T-helper 17 cell (primary cell): Measurements from ENCODE around the gene ADAT1. TPM values are rescaled to one million over a fixed set of nuclear protein-coding genes. Genes with fewer than 3 reads are reported as not detected.

Experiments
- ATAC-seq: fragments of 150-1000 bp; cut with Tn5 transposase; 2 replicates; pipeline ENCODE4 v1.10.0; 2021; ENCODE audit warnings: mild to moderate bottlenecking, moderate library complexity
- DNase-seq, 3 donors: peaks; one replicate each; pipeline versions ENCODE4 v3.0.0 to v3.0.0-alpha.2; 2020 to 2021
- H3K9me3 ChIP-seq: one replicate; pipeline ENCODE4 v1.7.0; 2013; ENCODE audit warnings: low read length, mild to moderate bottlenecking; ENCODE audit not compliant: control insufficient read depth, poor library complexity, severe bottlenecking
- H3K27ac Mint-ChIP-seq: one replicate; pipeline ENCODE4 v1.8.0; 2022; ENCODE audit warnings: mild to moderate bottlenecking, moderate library complexity, mixed read lengths
- H3K27me3 Mint-ChIP-seq: one replicate; pipeline ENCODE4 v1.8.0; 2022; ENCODE audit warnings: mixed read lengths
- H3K36me3 Mint-ChIP-seq: one replicate; pipeline ENCODE4 v1.8.0; 2022; ENCODE audit warnings: low read depth, mixed read lengths
- H3K4me1 Mint-ChIP-seq: one replicate; pipeline ENCODE4 v1.8.0; 2022; ENCODE audit warnings: mild to moderate bottlenecking, mixed read lengths
- H3K4me3 Mint-ChIP-seq: one replicate; pipeline ENCODE4 v1.8.0; 2022; ENCODE audit warnings: mild to moderate bottlenecking, moderate library complexity, mixed read lengths
- total RNA-seq, 4 donors: library from RNA in 2 of 4; stranded (reverse) in 2 of 4; gene quantifications; one replicate each; pipeline ENCODE4 v1.2.3 and lab custom pipeline; 2022 to 2026

ADAT1 gene
- total RNA-seq, 2 donors from 2014 or later, result 57.9 to 64.1 TPM

DNA sequence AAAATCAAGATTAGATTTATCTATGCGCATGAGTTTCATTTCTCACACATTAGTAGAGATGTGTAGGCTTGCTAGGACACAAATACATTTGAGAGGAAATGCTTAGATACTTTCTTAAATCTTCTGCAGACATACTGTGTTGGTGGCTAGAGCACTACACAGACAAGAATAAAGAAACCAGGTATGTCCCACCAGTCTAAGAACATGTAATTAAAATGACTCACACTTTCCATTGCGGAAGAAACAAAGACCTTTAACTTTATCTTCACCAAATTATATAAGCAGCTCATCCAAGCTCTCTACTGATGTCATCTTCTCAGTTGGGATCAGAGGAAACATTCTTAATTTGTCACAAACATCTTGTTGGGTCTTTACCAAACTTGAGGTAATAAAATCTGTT, 44.4 kb downstream of the ADAT1 start:
- ATAC-seq (no peak), DNase-seq (no peak)
- Mint-ChIP-seq H3K36me3 (no peaks in the 10 kb centered on the region), H3K27me3 (no peaks in the 10 kb centered on the region), H3K27ac (peak overlapping the region; percentile 74), H3K4me1 (peaks cover 4% of the 10 kb centered on the region), H3K4me3 (no peak overlapping the region)
- H3K9me3 ChIP-seq, result no peaks in the 10 kb centered on the region

DNA sequence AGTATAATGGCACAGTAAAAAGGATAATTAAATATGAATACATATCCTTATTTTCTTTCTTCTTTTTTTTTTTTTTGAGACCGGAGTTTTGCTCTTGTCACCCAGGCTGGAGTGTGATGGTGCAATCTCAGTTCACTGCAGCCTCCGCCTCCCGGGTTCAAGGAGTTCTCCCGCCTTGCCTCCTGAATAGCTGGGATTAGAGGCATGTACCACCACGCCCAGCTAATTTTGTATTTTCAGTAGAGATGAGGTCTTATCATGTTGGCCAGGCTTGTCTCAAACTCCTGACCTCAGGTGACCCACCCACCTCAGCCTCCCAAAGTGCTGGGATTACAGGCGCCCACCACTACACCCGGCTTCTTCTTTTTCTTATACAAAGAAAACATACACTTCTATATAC, 44.9 kb downstream of the ADAT1 start:
- no peaks in the 10 kb centered on the region for H3K27me3 Mint-ChIP-seq
- peak overlapping the region; percentile 74 for H3K27ac Mint-ChIP-seq
- ATAC-seq, result no peak

GRCh38 chr16:75576384-75576811, 46.7 kb downstream of the ADAT1 start:
- Mint-ChIP-seq H3K36me3 (no peaks in the 10 kb centered on the region), H3K4me3 (no peak overlapping the region), H3K4me1 (peaks cover 14% of the 10 kb centered on the region), H3K27ac (peak overlapping the region; percentile 49), H3K27me3 (no peaks in the 10 kb centered on the region)
- DNase-seq (no peak), ATAC-seq (no peak)
- no peaks in the 10 kb centered on the region for H3K9me3 ChIP-seq

More for the DNA sequence above, 44.9 kb downstream of the ADAT1 start:
- Mint-ChIP-seq H3K4me1 (peaks cover 7% of the 10 kb centered on the region), H3K4me3 (no peak overlapping the region), H3K36me3 (no peaks in the 10 kb centered on the region)
- H3K9me3 ChIP-seq, result no peaks in the 10 kb centered on the region
- no peak for DNase-seq

DNA sequence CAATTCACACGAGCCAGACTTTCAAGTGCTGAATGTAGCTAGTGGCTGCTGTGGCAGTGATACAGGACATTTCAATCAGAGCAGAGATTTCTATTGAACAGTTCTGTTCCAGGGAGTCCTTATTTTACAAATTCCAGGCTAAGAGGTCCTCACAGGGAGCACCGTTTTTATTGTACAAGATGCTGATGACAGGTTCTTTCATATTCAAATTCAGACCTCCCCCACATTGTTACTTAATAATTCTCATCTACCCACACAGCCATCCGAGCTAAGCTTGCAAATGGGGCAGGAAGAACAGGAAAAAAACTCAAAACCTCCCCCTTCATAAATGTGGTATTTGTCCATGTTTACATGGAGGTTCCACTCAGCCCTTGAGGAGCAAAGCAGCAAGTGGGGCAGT, 47.1 kb downstream of the ADAT1 start:
- Mint-ChIP-seq H3K4me1 (peaks cover 18% of the 10 kb centered on the region), H3K27ac (peak overlapping the region; percentile 49), H3K36me3 (no peaks in the 10 kb centered on the region), H3K27me3 (no peaks in the 10 kb centered on the region), H3K4me3 (no peak overlapping the region)
- no peak for DNase-seq
- no peak for ATAC-seq
- no peaks in the 10 kb centered on the region for H3K9me3 ChIP-seq

- peak overlapping the region; percentile 29 for H3K27ac Mint-ChIP-seq
- H3K36me3 Mint-ChIP-seq, result no peaks in the 10 kb centered on the region
- no peaks in the 10 kb centered on the region for H3K9me3 ChIP-seq
- peak overlapping the region; percentile 33 for H3K4me3 Mint-ChIP-seq
- ATAC-seq (no peak), DNase-seq (no peak)
- no peaks in the 10 kb centered on the region for H3K27me3 Mint-ChIP-seq
- H3K4me1 Mint-ChIP-seq, result peaks cover 24% of the 10 kb centered on the region
These were observed 49.1 kb downstream of the ADAT1 start for GRCh38 chr16:75573955-75574354.

DNA sequence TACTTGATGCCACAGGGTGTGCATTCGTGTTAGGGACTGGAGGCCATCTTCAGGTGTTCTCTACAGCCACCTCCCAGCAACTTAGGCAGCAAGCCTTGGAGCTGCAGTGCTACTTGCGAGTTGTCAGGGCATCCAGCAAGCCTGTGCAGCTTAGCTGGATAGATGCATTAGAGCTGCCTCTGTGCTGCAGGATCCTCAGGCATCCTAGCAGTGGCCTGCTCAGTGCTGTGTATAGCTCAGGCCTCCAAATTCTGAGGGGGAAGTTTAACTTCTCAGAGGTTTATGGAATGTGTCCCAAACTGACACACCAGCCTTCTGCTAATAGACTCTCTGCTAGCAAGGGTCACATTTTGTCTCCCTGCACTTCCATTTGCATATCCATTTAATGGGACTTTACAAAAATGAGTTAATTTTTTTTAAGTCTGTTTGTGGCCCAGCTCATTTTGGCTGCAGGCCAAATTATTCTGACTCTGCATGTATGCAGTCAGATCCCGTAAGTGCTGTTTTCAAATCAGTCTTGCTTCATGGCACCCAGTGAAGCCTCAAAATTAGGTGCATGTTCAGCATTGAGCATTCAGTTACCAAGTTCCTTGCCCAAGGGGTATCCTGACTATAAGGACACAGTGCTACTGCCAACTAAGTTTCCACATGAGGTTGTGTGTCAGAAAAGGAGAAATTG, 50.1 kb downstream of the ADAT1 start:
- ATAC-seq, result no peak
- Mint-ChIP-seq H3K36me3 (no peaks in the 10 kb centered on the region), H3K4me1 (peaks cover 24% of the 10 kb centered on the region), H3K27ac (peak overlapping the region; percentile 29), H3K4me3 (no peak overlapping the region), H3K27me3 (no peaks in the 10 kb centered on the region)
- H3K9me3 ChIP-seq, result no peaks in the 10 kb centered on the region
- DNase-seq, result no peak

DNA sequence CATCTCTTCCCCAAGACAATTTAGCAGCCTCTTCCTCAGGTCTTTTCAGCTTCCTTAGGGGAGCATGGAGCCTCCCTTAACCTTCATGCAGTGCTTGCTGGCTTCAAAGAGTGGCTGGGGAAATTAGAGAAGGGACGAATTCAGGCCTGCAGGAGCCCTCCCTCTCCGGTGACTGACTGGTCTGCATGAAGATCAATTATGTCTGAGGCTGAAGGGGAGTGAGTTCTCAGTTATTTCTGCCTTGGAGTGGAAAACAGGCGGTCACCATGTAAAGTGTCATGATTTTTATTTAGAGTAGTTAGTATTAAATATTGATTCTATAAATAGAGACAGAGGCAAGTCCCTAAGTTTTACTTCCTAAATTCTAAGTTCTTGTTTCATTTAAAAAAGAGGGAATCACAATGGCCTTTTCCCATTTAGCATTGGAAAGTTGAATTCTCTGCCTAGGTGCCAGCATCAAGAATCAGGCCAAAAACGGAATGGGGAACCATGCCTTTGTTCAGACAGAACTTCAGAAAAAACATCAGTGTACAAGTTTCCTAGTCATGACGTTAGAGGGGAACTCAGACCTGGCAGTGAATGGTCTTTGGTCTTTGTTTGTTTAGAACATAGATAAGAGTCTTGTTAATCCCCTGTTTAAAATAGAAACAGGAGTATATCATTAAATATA, 52.5 kb downstream of the ADAT1 start:
- Mint-ChIP-seq H3K27me3 (no peaks in the 10 kb centered on the region), H3K4me3 (no peak overlapping the region), H3K4me1 (peaks cover 32% of the 10 kb centered on the region), H3K36me3 (no peaks in the 10 kb centered on the region), H3K27ac (peak overlapping the region; percentile 3)
- no peaks in the 10 kb centered on the region for H3K9me3 ChIP-seq
- ATAC-seq (no peak), DNase-seq (no peak)

DNA sequence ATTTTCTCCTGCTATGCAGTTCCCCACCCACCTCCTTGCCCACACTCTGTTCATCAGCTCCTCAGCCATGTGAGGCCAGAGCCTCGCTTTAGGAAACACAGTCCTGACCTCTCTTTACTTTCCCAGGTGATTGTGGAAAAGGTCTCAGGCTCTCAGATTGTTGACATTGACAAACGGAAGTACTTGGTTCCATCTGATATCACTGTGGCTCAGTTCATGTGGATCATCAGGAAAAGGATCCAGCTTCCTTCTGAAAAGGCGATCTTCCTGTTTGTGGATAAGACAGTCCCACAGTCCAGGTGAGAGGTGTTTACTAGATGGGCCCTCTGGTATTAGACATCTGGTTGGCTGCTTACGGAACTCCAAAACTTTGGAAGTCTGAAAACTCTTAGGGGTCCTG, 55.2 kb downstream of the ADAT1 start:
- Mint-ChIP-seq H3K4me3 (peak overlapping the region; percentile 98), H3K36me3 (peaks cover 2% of the 10 kb centered on the region), H3K4me1 (peaks cover 32% of the 10 kb centered on the region), H3K27me3 (peaks cover 13% of the 10 kb centered on the region), H3K27ac (no peak overlapping the region)
- no peak for DNase-seq
- H3K9me3 ChIP-seq, result no peaks in the 10 kb centered on the region
- no peak for ATAC-seq

DNA sequence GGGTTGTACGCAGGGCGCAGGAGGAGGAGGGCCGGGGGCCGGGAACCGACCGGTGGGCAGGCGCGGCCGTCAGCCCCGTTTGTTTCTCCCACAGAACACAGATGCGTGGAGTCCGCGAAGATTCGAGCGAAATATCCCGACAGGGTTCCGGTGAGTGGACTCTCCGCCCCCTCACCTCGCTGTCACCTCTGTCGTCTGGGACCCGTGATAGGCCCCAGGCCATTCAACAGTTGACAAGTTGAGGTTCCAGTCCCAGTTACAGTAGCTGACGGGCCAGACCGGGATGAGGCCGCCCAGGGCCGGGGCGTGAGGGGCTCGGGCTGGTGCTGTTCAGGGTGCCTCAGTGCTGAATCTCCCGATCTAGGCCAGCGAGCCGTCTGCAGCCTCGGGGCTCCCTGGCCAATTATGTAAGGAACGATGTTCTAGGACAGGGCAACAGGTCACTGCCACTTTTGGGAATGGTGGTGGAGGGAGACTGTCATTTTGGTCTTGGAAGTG, 56.3 kb downstream of the ADAT1 start:
- no peak for ATAC-seq
- H3K27me3 Mint-ChIP-seq, result peaks cover 21% of the 10 kb centered on the region
- H3K4me1 Mint-ChIP-seq, result peaks cover 28% of the 10 kb centered on the region
- no peaks in the 10 kb centered on the region for H3K9me3 ChIP-seq
- H3K36me3 Mint-ChIP-seq, result peaks cover 2% of the 10 kb centered on the region
- peak; percentile 15 to 25 (median 20) for DNase-seq
- peak overlapping the region; percentile 98 for H3K27ac Mint-ChIP-seq
- peak overlapping the region; percentile 98 for H3K4me3 Mint-ChIP-seq

GRCh38 chr16:75566040-75566757, 56.9 kb downstream of the ADAT1 start, which contains the start of gene GABARAPL2:
TSS of gene GABARAPL2 (plus strand) at chr16:75566379. CDS start at chr16:75566487, 108 bp downstream.
- H3K27me3 Mint-ChIP-seq, result peaks cover 21% of the 10 kb centered on the region
- peak within 1 kb of the TSS; percentile 98 for H3K4me3 Mint-ChIP-seq
- H3K9me3 ChIP-seq, result no peaks in the 10 kb centered on the region
- peak within 1 kb of the TSS; percentile 98 for H3K27ac Mint-ChIP-seq
- peaks cover 2% of the 10 kb centered on the region for H3K36me3 Mint-ChIP-seq
- peaks cover 25% of the 10 kb centered on the region for H3K4me1 Mint-ChIP-seq
- DNase-seq (peak; percentile 89 to 96 (median 91)), ATAC-seq (peak; percentile 72)

DNA sequence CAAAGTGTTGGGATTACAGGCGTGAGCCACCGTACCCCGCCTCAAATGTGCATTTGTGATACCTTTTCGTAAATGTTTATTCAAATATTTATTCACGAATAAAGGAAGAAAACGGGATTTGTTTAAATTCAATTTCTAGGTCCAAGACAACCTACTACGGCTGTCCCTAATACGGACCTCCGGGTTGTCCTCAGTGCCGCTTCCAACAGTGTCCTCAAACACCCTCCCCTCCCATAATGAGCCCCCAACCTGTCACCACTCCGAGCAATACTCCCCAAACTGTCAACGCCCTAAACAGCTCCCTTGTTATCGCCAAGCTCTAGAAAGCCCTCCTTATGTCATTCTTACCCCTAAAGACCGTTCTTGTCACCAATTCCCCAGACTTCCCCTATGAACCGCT, 57.4 kb downstream of the ADAT1 start:
- H3K4me3 Mint-ChIP-seq, result peak overlapping the region; percentile 98
- ATAC-seq, result no peak

GRCh38 chr16:75559564-75560372, 63.3 kb downstream of the ADAT1 start:
- no peaks in the 10 kb centered on the region for H3K9me3 ChIP-seq
- Mint-ChIP-seq H3K27me3 (peaks cover 21% of the 10 kb centered on the region), H3K36me3 (peaks cover 2% of the 10 kb centered on the region), H3K4me3 (no peak overlapping the region), H3K4me1 (peaks cover 8% of the 10 kb centered on the region), H3K27ac (no peak overlapping the region)
- no peak for DNase-seq
- no peak for ATAC-seq

More for the DNA sequence above, 57.4 kb downstream of the ADAT1 start:
- Mint-ChIP-seq H3K27ac (peak overlapping the region; percentile 98), H3K36me3 (peaks cover 2% of the 10 kb centered on the region), H3K27me3 (peaks cover 21% of the 10 kb centered on the region), H3K4me1 (peaks cover 23% of the 10 kb centered on the region)
- no peaks in the 10 kb centered on the region for H3K9me3 ChIP-seq
- no peak for DNase-seq
